Measurements from ENCODE around the gene KLK12.
"Not testable (repeated sequence)": the region's sequence is repeated elsewhere in the genome, so short reads cannot be mapped to it uniquely, and the experiment has no call there.

Gene KLK12

GRCh38 chr19:51014242-51014641 is 20.6 kb downstream of the KLK12 start:
- DNase-seq, result no peak

- DNase-seq, result no peak
Observed at GRCh38 chr19:51012661-51013190, 22.1 kb downstream of the KLK12 start.

GRCh38 chr19:51010066-51010795 is 24.6 kb downstream of the KLK12 start:
- no peak for DNase-seq

- DNase-seq, result no peak
Observed at GRCh38 chr19:51009061-51009891, 25.5 kb downstream of the KLK12 start.

- no peak for DNase-seq
Observed at GRCh38 chr19:51007488-51007887, 27.3 kb downstream of the KLK12 start.

- DNase-seq, result no peak
Observed at GRCh38 chr19:51006406-51006805, 28.4 kb downstream of the KLK12 start.

GRCh38 chr19:51005248-51005647 is 29.6 kb downstream of the KLK12 start:
- DNase-seq, result no peak

- no peak for DNase-seq
Observed at GRCh38 chr19:51003316-51003715, 31.5 kb downstream of the KLK12 start.

- DNase-seq, result peak; percentile 29
Observed at GRCh38 chr19:51002542-51003311, 32.1 kb downstream of the KLK12 start.

GRCh38 chr19:51002089-51002532 is 32.7 kb downstream of the KLK12 start:
- DNase-seq, result no peak

- no peak for DNase-seq
Observed at GRCh38 chr19:51001515-51001914, 33.3 kb downstream of the KLK12 start, which contains the start of gene KLK8. KLK8 (minus strand) TSS chr19:51001604; CDS start chr19:51001167, 437 bp downstream.

GRCh38 chr19:51000981-51001380 is 33.8 kb downstream of the KLK12 start:
- no peak for DNase-seq

GRCh38 chr19:51000426-51000825 is 34.4 kb downstream of the KLK12 start:
- no peak for DNase-seq

GRCh38 chr19:50998686-50999085 is 36.1 kb downstream of the KLK12 start:
- DNase-seq, result no peak

GRCh38 chr19:50998061-50998460 is 36.7 kb downstream of the KLK12 start:
- DNase-seq, result no peak

GRCh38 chr19:50994129-50994528 is 40.7 kb downstream of the KLK12 start:
- no peak for DNase-seq

- DNase-seq, result no peak
Observed at GRCh38 chr19:50992666-50993035, 42.2 kb downstream of the KLK12 start.

- DNase-seq, result not testable (repeated sequence)
Observed at GRCh38 chr19:50984416-50984815, 50.4 kb downstream of the KLK12 start.

GRCh38 chr19:50983625-50984292 is 51.0 kb downstream of the KLK12 start, which contains the start of gene KLK7:
KLK7 (minus strand) TSS chr19:50983917; CDS start chr19:50982399, 1,518 bp downstream.
- DNase-seq, result no peak

- no peak for DNase-seq
Observed at GRCh38 chr19:50982186-50982585, 52.6 kb downstream of the KLK12 start.

- DNase-seq, result no peak
Observed at GRCh38 chr19:50981587-50982146, 53.1 kb downstream of the KLK12 start.

- no peak for DNase-seq
Observed at GRCh38 chr19:50980208-50980607, 54.6 kb downstream of the KLK12 start.

Data from CD4-positive, alpha-beta T cell treated with Interleukin-15 for 1 hour (primary cell).